HG03025 (cell line): ENCODE results near the gene USP15.

Experiments used
- ATAC-seq: cut with Tn5 transposase; IDR thresholded peaks from one replicate; pipeline ENCODE4 v1.9.1; 2021; ENCODE audit warnings: mild to moderate bottlenecking, moderate library complexity; ENCODE audit not compliant: unreplicated experiment, low FRiP score

USP15 gene

GRCh38 chr12:62256408-62257096 lies 3.7 kb upstream of the USP15 start:
- ATAC-seq = no peak

- ATAC-seq = no peak
Observed at GRCh38 chr12:62258231-62258630, 2.0 kb upstream of the USP15 start.

GRCh38 chr12:62258941-62259630 lies 1.1 kb upstream of the USP15 start:
- no peak for ATAC-seq

GRCh38 chr12:62259631-62259992 lies 592 bp upstream of the USP15 start:
- peak; percentile 15 for ATAC-seq

GRCh38 chr12:62260733-62261683 lies 804 bp downstream of the USP15 start:
- peak; percentile 55 for ATAC-seq

GRCh38 chr12:62261876-62262517 lies 1.8 kb downstream of the USP15 start:
- ATAC-seq = no peak

GRCh38 chr12:62263232-62263631 lies 3.0 kb downstream of the USP15 start:
- no peak for ATAC-seq

- no peak for ATAC-seq
Observed at GRCh38 chr12:62263966-62264365, 3.8 kb downstream of the USP15 start.

GRCh38 chr12:62264706-62265105 lies 4.5 kb downstream of the USP15 start:
- no peak for ATAC-seq

- ATAC-seq = no peak
Observed at GRCh38 chr12:62265511-62265910, 5.3 kb downstream of the USP15 start.

- ATAC-seq = no peak
Observed at GRCh38 chr12:62267026-62267425, 6.8 kb downstream of the USP15 start.

GRCh38 chr12:62267480-62267879 lies 7.3 kb downstream of the USP15 start:
- ATAC-seq = peak; percentile 42

- no peak for ATAC-seq
Observed at GRCh38 chr12:62268956-62269355, 8.8 kb downstream of the USP15 start.

GRCh38 chr12:62269464-62270228 lies 9.4 kb downstream of the USP15 start:
- no peak for ATAC-seq

GRCh38 chr12:62270384-62270783 lies 10.2 kb downstream of the USP15 start:
- no peak for ATAC-seq

GRCh38 chr12:62270872-62271271 lies 10.7 kb downstream of the USP15 start:
- no peak for ATAC-seq

GRCh38 chr12:62272936-62273552 lies 12.8 kb downstream of the USP15 start:
- no peak for ATAC-seq

- no peak for ATAC-seq
Observed at GRCh38 chr12:62273724-62274380, 13.6 kb downstream of the USP15 start.

GRCh38 chr12:62278022-62278421 lies 17.8 kb downstream of the USP15 start:
- no peak for ATAC-seq
